Activated CD8-positive, alpha-beta memory T cell treated with anti-CD3 and anti-CD28 coated beads for 1 hour (primary cell): ENCODE measurements around the gene TEAD2.

ENCODE experiments used
- DNase-seq, 2 donors: peaks; one replicate each; pipeline ENCODE4 v3.0.0-alpha.2; 2020; ENCODE audit warnings: low read depth in 1 of 2; ENCODE audit errors: extremely low read depth in 1 of 2

TEAD2 gene

DNA sequence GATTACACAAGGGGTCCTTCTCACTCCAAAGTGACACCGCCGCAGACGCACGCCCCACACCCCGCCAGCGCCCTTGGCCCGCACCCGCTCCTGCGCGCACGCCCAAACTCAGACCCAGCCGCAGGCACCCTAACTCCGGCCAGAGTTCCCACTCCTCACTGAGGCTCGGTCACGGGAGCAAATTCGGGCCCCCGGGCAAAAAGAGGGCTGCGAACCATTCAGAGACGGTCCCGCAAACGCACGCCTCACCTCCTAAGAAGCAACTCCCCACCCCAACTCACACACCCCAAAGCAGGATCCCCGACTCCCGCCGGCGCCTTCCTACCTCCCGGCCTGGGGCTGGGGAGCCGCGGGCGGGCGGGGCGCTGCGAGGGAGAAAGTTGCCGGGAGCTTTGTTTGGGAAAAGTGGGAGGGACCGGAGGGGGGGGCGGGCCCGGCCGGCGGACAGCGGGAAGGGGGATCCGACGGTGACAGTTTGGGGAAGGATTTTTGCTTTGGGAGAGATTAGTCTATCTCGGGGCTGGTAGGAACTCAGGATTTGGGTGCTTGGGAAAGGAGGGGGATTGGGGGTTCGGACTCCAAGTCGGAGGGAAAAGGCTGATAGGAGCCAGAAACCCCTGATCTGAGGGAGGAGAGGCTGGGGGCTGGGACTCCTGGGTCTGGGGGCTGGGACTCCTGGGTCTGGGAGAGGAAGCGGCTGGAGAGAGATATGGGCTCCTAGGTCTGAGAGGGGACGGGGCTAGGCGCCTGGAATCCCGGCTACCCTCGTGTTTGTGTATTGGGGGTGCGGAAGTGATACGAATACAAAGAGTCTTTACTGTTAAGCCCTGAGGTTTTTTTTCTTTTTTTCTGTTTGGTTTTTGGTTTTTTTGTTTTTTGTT, at the start of gene TEAD2:
TEAD2 (minus strand) TSS at position 369 of the 881 bp plus-strand sequence. CDS start 2,341 bp downstream, outside the sequence.
- DNase-seq: no peak

DNA sequence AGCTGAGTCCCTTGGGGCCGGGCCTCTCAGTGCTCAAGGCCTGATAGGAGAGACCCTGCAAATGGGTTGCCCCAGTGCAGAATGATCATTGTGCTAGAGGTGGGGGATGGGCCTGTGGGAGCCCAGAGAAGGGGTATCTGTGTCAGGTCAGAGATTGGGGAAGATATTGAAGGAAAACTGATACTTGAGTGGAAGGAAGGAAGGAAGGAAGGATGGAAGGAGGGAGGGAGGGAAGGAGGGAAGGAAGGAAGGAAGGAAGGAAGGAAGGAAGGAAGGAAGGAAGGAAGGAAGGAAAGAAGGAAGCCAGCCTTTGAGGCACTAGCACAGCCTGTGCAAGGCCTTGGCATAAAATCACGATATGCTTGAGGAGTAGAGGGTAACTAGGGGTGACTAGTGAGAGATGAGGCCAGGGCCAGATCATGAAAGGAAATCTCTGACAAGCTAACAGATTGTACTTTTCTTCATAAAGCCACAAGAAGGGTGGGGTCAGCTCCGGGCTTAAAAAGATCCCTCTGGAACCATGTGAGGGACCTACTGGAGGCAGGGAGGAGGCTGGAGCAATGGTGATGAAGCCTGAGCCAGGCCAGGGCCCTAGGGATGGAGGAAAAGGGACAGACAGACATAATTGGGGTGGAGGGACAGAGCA, 49.6 kb upstream of the TEAD2 start:
- DNase-seq: no peak

DNA sequence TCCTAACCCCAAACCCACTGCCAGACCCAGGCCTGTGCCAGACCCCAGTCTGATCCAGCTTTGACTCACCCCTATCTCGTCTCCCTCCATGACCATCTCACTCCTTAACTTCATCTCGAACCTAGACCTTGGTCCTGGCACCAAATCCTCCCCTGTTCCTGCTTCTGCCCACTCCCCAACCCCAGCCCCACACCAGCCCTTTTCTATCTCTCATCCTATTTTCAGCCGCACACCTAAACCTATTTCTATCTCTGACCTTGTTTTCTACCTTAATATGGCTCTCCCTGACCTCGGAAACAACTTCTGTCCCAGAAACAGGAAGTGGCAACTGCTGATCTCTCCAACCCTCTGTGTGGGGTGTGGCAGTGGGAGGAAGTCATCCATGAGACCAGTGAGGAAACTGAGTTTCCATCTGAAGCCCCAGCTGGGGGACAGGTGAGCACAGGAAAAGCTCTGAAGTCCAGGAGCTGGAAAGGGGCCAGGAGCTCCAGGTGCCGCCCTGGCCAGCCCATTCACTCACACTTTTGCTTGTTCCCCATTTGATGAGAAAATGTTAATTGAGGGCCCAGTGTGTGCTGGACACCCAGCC, 47.3 kb upstream of the TEAD2 start:
- DNase-seq: no peak

DNA sequence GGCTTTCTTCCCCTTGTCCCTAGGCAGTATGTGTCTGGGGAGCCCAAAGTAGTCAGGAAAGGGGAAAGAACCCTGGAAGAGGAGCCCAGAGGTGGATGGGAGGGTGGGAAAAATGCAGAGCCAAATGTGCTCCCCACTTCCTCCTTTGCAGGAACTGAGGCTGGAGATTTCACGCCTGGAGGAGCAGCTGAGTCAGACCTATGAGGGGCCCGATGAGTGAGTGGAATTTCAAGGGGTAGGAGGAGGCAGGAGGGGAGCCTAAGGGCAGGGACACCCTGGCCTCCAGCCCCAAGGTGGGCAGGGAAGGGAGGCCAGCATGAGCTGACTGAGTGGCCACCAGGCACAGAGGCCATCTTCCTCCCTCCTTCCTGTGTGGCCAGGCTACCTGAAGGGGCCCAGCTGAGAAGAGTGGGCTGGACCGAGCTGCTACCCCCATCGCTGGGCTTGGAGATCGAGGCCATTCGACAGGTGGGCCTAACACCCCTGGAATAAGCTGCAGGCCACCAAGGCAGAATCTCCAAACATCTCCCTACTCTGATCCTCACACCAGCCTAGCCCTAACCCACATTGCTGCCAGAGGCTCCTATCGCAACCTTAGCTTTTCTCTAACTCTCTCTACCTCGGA, 46.7 kb upstream of the TEAD2 start:
- DNase-seq: no peak

DNA sequence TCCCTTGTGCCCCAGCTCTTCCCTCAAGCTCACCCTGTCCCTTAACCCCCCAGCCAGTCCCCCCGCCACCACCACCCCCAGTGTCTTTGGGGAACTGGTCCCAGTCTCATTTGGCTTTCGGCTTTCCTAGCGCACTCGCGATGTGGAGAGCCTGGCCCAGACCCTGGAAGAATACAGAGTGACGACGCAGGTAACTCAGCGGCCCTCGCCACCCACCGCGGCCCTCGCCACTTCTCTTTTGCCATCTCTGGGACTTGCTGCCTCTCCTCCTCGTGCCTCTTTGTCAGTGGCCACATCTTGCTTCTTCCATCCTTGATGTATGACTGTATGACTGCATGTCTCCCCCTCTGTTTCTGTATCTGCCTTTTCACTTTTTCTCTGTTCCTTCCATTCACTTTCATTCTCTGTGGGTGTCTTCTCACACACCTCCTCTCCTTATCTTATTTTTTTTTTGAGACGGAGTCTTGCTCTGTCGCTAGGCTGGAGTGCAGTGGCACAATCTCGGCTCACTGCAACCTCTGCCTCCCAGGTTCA, 45.3 kb upstream of the TEAD2 start:
- no peak for DNase-seq

DNA sequence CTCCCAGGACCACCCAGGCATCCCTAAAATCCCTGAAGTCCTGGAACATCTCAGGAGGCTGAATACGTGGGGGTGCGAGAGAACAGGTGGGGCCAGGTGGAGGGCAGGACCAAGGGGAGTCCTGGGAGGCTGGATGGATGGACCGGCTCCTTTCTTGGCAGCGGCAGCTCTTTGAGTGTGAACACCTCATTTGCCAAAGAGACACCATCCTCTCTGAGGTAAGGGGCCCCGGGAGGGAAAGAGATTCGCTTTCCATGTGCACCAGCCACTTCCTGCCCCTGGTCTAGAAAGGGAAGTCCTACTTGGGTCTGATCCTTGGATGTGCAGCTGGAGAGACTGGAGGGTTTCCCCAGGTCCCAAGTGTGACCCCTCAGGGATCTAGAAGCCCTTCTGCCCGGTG, 44.9 kb upstream of the TEAD2 start:
- DNase-seq: no peak

DNA sequence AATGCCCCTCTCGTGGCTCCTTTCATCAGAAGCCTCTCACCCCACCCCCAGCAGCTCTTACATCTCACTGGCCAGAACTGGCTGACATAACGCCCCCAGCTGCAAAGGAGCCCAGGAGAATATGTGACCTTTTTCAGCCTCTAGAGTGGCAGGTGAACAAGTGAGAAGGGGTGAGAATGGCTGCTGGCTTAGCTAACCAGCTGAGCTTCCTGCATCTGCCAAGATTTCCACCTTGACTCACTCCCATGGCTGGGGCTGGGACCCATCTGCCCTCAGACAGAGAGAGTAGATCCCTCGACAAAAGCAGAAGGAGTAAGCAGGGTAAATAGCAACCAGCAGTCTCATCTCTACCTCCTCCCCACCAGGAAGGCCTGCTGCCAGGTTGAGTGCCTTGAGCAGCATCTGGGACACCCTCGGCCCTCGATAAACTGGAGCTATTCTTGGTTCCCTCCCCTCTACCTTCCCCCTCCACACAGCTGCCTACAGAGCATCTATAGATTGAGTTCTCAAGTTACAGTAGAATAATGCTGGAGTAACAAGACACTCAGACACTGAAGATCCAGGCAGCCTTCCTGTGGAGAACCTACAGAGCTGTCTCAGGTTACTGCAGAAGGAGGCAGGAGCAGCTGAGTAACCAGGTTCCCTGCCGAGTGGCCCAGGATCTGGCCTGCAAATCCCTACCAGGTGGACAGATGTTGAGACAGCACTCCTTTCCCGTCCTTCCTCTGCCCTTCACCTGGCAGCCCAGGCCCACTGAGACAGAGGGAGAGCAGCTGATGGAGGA, 41.4 kb upstream of the TEAD2 start:
- DNase-seq: no peak

DNA sequence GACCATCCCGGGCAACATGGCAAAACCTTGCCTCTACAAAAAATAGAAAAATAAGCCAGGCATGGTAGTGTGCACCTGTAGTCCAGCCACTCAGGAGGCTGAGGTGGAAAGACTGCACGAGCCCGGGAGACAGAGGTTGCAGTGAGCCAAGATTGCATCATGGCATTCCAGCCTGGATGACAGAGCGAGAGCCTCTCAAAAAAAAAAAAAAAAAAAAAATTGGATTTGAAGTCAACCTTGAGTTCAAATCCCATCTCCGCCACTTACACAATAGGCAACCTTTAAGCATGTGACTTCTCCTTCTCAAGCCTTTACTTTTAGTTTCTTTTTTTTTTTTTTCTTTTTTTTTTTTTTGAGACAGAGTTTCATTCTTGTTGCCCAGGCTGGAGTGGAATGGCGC, 37.8 kb upstream of the TEAD2 start:
- DNase-seq: no peak

DNA sequence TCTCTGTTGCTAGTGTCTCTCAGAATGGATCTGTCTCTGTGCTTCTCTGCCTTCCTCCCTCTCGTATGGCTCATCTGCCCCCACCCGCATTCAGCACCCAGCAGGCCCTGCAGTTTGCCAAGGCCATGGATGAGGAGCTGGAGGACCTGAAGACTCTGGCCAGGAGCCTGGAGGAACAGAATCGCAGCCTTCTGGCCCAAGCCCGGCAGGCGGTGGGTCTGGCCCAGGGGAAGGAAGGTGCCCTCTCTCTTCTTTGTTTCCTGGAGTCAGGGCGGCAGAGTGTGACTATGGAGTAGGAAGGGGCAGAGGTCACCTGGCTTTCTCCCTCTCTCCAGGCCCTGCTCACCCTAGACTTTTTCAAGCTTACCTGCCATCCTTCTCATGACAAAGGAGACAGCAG, 36.7 kb upstream of the TEAD2 start:
- DNase-seq: no peak

DNA sequence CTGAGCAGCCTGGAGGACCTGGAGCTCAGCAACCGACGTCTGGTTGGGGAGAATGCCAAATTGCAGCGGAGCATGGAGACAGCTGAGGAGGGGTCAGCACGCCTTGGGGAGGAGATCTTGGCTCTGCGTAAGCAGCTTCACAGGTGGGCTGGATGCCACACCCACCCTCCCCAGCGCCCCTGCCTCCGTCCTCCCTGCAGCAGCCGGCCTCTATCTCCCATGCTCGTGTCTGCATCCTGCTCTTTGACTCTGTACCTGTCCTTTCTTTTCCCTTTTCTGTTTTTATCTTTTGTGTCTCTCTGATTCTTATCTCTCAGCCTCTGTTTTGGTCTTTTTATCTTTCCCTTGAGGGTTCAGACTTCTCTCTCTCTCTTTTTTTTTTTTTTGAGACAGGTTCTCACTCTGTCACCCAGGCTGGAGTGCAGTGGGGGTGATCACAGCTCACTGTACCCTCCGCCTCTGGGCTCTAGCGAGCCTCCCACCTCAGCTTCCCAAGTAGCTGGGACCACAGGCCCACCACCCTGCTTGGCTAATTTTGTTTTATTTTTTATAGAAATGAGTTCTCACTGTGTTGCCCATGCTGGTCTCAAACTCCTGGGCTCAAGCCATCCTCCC, 35.9 kb upstream of the TEAD2 start:
- no peak for DNase-seq

DNA sequence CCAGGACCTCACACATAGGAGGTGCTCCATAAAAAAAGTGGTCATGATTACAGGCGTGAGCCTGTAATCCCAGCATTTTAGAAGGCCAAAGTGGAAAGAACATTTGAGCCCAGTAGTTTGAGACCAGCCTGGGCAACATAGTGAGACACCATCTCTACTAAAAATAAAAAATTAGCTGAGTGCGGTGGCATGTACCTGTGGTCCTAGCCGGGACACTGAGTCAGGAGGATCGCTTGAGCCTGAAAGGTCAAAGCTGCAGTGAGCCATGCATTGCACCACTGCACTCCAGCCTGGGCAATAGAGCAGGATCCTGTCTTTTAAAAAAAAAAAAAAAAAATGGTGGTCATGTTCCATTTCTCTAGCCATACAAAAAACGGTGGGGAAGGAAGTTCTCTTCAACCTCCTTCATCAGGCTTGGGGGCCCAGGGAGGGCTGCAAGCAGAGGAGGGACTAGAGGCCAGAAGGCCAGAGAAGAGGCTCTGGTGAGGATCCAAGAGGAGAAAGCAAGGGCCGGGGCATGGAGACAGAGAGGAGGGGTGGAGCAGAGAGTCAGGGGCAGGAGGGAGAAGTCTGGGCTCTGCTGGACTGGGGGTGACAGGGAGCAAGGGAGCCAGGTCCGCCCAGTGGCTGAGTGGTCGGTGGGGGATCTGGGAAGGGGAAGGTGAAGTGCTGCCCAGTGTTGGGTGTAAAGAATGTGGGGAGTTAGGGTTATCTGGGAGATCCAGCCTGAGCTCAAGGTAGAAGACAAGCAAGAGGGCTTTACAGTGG, 34.7 kb upstream of the TEAD2 start:
- DNase-seq: no peak

DNA sequence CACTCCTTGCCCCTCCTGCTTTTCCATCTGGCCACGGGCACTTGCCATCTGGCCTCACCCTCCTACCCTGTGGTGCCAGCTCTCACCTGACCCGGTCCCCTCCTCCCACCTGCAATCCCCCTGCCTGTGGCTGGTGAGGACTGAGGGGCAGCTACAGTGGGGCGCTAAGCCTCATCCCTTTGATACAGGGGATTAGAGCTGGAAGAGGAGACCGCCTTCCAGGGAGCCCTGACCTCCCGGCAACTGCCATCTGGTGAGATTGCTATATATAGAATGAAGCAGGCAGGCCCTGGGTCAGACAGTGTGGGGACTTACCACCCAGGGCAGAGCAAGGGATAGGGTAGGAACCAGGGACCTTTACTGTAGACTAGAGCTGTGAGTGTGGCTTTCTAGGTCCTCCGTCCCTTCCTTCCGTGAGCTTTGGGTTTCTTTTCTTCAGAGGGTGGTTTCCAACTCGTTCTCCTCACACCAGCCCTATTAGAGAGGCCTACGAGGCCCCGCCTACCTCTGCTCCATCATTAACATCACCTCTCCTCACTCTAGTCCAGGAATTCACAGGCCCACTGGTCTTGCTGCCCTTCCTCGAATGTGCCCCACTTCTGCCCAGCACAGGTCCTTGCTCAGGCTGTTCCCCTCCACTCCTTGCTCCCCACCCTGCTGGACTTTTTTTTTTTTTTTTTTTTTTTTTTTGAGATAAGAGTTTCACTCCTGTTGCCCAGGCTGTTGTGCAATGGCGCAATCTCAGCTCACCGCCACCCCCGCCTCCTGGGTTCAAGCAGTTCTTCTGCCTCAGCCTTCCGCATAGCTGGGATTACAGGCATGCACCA, 33.6 kb upstream of the TEAD2 start:
- no peak for DNase-seq

DNA sequence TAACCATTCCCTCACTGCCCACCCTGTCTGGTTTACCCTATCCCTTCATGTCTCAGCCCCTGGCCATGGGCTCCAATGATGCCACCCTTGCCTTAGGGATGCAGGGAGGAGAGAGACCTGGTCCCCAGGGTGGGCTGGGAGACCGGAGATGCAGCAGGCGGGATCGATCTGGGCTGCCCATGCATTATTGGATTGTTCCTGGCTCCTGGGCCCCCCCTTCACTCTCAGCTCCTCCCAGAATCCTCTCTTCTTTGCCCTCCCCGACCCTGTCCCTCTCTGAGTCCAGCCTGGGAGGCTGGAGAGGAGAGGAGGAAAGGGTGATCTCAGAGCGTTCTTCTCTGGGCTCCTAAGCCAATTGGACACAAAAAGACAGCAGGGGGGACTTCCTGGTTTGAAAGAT, 31.7 kb upstream of the TEAD2 start:
- no peak for DNase-seq

DNA sequence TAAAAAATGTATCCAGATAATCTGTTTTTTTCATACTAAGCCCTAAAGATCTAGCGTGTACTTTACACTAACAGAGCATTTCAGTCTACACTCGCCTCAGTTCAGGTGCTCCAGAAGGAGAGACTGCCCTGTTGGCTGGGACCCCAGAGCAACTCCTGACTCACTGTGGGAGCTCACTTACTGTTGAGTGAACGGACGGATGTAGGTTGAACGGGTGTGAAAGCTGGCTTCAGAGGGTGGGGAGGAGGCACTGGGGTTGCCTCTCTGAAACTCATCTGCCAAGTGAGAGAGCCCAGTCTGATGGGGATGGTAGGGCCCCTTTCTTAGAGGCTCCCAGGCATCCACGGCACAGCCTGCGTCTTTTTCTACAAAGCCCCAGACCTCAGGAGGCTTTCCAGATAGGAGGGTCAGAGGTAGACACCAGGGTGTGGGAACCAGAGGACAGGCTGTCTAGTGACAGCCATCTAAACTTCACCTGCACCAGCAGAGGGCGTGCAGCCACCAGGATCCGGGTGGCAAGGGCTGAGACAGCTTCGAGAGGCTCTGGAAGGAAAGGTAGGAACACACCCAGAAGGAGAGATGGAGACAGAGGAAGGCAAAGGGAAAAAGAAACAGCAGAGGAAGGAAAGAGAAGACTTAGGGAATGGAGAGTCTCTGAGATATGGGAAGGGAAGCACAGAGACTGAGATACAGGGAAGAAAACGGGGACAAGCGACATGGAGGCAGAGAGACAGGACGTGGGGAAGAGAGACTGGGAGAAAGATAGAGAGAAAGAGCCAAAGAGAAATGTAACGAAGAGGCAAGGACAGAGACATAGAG, 29.6 kb upstream of the TEAD2 start:
- peak; percentile 55 to 61 for DNase-seq

DNA sequence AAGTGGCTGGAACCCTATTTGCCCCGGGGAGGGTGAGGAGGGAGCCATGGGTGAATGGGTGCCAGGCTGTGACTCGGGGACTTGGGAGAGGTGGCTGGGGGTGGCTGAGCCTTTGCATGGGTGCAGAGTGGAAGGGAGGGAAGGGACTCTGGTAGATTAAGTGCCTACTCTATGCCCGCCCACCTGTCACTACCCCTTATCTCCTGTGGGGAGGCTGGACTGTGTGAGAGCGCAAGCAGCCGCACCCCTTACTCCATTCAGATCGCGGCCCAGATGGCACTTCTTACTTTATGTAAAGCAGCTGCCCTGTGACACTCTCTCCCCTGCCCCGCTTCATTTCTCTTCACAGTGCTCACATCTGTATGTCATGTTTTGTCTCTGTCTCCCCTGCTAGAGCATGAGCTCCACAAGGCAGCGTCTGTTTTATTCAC, 28.7 kb upstream of the TEAD2 start:
- DNase-seq: no peak

DNA sequence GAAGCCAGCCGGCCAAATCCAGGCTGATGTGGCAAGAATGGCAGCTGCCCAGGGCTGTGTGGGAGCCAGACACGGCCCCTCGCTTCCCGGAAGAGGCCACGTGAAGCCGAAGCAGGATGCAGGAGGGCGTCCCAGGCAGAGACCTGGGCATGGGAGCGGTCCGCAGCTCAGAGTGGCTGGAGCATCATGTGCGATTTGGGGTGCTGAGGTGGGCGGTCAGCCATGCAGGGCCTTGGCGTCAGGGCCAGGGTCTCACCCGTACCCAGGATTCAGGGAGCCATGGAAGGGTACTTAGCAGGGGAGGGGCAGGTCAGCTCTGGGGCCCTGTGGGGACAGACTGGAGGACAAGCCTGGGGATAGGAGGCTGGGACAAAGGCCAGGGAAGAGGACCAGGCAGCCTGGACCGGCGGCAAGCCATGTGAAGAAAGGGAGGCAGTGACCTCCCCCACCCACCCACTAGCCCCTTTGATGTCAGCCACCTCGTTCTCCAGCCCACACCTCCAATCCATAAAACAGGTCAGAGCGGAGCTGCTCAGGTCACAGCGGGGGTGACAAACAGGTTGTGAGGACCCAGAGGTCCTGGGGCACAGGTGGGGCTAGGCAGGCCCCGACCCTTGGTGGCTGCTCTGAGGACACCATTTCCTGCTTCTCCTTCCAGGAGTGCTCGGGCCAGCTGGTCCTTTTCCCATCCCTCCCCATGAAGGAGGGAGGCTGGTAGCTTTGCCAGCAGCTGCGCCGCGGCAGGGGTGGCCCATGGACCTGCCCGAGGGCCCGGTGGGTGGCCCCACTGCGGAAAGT, 28.1 kb upstream of the TEAD2 start:
- no peak for DNase-seq

DNA sequence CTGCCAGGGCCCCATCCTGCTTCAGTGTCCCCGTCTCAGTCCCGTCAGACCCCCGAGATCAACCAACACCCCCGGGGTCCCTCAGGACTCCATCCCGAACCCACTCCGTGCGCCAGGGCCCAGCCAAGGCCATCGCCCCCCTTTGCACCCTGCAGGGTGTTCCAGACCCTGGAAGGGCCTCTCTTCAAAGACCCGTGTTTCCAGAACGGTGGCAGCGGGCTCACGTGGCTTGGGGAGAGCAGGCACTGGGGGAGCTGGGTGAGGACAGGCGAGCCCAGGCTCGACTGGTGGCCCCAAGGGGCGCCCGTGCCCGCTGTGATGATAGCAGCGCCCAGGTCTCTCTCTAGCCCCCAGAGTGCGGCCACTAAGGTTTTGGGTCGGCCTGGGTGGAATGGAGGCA, 27.2 kb upstream of the TEAD2 start:
- DNase-seq: no peak
